ENCODE results near the gene ACRBP.

The ACRBP gene

GRCh38 chr12:6647083-6647604 is at the start of gene ACRBP:
Gene ACRBP, minus strand, starts transcription at chr12:6647432. Its CDS starts 66 bp downstream, at chr12:6647366.
- no peak for DNase-seq (ENCODE audit: insufficient read length, low spot score)

DNA sequence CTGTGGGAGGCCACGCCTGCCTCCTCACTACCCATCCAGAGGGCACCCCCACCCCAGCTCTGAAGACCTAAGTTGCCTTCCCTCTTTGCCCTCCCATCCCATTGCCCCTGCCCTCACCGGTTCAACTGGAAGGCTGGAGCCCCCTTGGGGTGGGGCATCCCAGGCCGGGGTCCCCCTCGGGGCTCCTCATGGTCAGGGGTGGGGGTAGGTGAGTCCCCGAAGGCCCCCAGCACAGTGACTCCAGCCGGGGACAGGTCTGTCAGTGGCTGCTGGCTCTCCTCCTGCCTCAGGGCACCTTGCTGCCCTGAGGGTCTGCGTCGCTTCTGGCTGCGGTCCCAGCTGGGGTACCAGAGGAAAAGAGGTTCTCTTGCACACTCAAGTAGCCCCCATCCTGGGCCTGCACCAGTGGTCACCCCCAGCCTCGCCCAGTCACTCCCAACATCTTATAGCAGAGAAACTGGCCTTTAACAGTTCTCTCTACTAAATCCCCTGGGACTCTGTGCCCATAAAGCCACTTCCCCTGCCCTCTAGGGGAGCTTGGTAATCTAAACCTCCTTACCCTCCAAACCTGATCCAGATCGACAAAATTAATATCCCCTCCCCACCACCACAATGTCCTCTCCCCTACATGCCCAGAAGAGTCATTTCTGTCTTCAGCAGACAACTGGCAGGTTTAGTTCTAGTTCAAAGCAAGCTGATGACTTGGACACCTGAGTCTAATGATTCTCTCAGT is 48.2 kb upstream of the ACRBP start:
- FAIRE-seq, result no peak

More at GRCh38 chr12:6647083-6647604, at the start of gene ACRBP:
- no peak for FAIRE-seq

GRCh38 chr12:6694701-6695100 is 47.5 kb upstream of the ACRBP start:
- FAIRE-seq, result peak; percentile 82
- no peak for DNase-seq (ENCODE audit: insufficient read length, low spot score)

More for the DNA sequence above, 48.2 kb upstream of the ACRBP start:
- DNase-seq (ENCODE audit: insufficient read length, low spot score), result no peak

- no peak for DNase-seq (ENCODE audit: insufficient read length, low spot score)
- no peak for FAIRE-seq
These were observed 46.7 kb upstream of the ACRBP start for GRCh38 chr12:6693832-6694355.

DNA sequence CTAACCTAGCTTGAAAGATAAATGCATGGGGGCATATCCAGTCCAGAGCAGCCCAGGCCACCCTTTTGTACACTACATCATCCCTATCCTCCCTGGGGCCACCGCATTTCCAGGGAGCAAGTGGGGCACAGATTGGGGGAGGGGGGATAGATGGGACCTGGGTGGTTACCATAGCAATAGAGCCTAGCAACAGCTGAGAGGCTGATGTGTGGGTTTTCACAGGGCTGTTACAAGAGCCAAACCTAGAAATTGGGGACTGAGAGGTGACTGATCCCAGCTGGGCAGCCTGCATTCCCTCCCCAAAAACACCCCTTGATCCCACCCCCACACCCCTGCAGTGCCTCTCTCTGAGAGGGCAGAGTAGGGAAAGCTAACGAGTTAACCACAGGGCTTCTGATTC is 45.7 kb upstream of the ACRBP start:
- DNase-seq (ENCODE audit: insufficient read length, low spot score) (no peak), FAIRE-seq (no peak)

DNA sequence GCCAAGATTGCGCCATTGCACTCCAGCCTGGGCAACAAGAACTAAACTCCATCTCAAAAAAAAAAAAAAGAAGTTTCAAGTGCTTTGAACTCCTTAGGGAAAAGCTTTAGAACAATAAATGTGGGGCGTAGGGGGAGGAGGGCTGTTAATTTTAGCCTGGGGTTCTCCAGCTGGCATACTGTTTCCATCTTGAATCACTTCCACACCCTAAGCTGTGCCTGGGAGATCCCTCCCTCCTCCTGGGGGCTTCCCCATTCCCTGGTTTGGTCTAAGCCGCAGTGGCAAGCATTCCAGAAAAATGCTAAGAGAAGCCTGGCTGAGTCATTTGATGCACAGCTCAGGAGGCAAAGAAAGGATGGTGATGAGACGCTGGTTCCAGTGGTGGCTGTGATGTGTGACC is 44.2 kb upstream of the ACRBP start:
- DNase-seq (ENCODE audit: insufficient read length, low spot score) (no peak), FAIRE-seq (no peak)

DNA sequence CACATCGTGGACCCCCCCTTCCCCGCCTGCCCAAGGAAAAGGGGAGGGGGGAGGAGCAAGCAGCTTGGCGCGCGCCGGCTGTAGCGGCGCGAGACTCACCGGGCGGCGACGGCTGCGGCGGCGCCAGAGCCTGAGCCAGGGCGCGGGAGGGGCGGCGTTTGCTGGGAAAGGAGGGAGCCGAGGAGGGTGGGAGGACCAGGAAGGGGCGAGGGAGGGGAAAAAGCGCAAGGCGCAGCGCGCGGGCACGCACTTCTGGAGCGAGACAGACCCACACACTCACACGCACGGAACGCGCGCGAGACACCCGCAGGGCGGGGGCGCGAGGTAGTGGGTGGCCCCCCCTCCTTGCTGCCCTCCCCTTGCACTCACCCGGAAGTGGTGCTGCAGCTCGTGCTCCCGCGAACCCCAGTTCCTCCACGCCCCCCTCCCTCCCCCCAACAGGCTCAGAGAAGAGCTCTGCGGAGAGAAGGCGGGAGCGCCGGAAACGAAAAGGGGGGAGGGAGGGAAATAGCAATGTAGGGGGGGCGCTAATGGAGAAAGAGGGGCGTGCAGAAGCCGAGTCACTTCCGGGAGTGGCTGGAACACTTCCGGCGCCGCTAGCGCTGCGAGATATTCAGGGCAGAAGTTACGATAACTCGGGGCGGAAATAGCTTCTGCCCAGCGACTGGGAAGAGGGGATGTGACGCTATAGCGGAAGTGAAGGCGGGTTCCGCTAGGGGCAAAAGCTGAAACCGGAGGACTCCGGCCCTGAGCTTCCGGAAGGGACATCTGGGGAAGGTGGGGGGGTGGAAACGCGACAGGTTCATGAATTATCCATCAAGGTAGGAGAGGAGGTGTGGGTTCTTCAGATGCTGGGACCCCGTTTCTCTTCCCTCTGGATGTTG is 42.0 kb upstream of the ACRBP start, which contains the start of gene ZNF384:
TSS of gene ZNF384 (minus strand) at position 377 of the 884 bp plus-strand sequence. CDS start 9,855 bp downstream, outside the sequence.
- DNase-seq (ENCODE audit: insufficient read length, low spot score) (peak; percentile 100), FAIRE-seq (no peak)

DNA sequence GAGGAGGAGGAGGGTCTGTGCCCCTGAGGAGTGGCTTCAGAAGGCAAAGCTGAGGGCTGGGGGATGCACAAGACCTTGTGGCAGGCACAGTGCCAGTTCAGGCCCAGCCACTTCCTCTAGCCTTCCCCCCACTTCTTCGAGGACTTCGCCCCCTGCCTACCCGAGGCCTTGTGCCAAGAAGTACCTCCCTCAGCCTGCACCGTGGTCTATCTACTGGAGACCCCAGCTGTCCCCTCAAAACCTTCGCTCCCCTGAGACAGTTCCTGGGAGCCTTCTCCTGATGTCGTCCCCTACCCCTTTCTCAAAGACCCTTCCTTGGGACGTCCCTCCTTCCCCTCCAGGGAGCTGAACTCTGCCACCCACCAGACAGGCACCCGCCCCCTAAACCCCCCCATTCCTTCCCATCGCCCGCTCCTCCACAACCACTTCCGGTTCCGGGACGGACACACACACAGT is 41.3 kb upstream of the ACRBP start:
- DNase-seq (ENCODE audit: insufficient read length, low spot score) (peak; percentile 98), FAIRE-seq (peak; percentile 97)

- FAIRE-seq (no peak), DNase-seq (ENCODE audit: insufficient read length, low spot score) (no peak)
These were observed 38.6 kb upstream of the ACRBP start for GRCh38 chr12:6685814-6686213.

DNA sequence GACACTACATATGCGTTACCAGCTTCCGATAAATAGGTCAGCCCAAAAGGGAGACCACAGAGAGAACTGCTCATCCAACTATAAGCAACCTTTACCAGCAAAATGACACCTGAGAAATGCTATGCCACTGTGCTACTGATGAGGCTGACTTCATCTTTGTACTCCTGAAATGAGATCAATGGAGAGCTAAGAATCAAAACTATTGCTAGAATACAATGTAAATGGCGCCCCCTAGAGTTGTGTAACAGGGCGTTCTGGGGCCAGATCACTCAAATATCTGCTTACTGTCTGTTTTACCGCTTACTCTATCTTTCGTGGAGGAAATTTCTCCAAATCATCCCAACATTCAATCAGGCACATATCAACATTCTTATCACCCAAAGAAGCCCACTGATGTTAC is 37.4 kb upstream of the ACRBP start:
- DNase-seq (ENCODE audit: insufficient read length, low spot score), result peak; percentile 40
- no peak for FAIRE-seq

DNA sequence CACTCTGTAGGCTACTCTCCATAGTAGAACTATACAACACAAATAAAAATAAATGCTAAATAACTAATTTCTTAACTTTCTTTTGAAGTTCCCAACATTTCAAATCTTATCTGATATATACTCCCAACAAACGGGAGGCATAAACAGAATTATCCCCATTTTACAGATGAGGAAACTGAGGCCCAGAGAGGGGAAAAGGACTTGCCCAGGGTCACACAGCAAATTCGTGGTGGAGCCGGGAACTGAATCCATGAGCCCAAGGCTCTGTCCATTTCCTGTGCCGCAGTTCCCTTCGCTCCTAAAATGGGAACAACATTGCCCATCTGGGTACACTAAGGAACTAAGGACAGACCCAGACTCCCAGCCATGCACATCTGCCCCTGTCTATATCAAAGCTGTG is 29.7 kb upstream of the ACRBP start:
- DNase-seq (ENCODE audit: insufficient read length, low spot score), result no peak
- no peak for FAIRE-seq

DNA sequence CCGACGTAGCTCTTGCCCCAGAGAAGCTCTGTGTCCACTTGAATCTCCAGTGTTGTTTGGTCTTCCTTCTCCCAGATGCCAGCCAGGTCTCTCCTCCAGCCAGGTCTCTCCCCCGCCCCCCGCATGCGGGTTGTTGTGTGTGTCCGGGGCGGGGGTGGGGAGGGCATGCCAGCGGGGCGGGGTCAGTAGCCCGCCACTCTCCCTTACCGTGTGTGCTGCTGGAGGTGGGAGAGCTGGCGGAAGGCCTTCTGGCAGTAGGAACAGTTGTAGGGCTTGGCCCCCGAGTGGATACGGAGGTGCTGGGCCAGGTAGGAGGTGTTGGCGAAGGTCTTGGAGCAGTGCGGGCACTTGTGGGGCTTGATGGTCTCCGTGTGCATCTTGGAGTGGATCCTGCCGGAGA is 24.9 kb upstream of the ACRBP start:
- FAIRE-seq (no peak), DNase-seq (ENCODE audit: insufficient read length, low spot score) (no peak)

DNA sequence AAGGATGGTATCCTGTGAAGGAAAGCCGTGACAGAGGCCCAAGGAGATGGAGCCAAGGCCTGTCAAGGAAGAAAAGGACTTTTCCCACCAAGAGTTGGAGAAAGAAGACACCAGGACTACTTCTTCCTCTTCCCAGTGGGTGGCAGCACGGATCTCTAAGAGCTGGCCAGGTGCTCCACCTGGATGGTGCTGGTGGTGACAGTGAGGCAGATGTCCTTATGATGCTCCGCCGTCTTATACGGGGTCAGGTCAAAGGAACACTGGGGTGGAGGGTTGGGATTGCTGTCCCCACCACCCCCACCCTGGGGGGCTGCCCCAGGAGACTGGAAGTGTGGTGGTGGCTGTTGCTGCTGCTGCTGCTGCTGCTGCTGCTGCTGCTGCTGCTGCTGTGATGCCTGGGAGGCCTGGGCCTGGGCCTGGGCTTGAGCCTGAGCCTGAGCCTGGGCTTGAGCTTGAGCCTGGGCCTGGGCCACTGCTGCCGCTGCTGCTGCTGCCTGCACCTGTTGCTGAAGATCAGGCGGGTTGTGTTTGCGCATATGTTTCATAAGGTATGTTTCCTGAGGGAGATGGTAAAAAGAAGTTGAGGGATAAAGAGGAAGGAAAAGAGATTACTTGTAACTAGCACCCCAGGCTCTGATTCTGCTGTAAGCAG is 20.5 kb upstream of the ACRBP start:
- DNase-seq (ENCODE audit: insufficient read length, low spot score) (no peak), FAIRE-seq (no peak)

DNA sequence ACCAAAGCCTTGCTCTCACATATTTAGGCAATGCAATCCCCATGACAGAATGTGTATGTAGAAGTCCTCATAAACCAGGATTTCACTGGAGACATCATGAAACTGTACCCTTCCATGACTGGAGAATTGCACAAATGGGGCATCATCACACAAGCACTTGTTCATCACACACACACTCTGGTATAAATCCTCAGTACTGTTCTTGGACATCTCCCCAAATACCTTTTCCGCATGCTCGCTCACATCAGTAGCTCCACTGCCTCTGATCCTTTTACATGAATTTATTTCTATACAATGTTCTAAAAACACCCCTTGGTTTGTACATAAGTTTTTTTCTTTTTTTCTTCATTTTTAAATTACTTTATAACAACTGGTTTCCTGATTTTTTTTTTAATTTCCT is 19.0 kb upstream of the ACRBP start:
- FAIRE-seq (no peak), DNase-seq (ENCODE audit: insufficient read length, low spot score) (no peak)

DNA sequence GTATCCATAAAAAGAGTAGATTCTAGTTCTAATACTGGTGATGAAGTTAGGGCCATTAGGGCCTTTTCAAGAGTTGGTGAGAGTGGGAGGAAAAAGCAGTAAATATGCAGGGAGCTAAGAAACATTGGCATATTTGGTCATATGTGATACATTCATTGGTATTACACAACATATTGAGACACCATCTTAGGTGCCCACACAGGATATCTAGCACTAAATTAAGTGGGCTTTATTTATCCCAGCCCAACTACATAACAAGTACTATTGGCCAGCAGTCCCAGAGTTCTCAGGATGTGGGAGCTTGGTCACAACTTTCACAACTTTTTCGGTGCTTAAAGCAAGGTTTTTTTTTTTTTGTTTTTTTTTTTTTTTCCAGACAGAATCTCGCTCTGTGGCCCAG is 17.7 kb upstream of the ACRBP start:
- FAIRE-seq (no peak), DNase-seq (ENCODE audit: insufficient read length, low spot score) (no peak)

DNA sequence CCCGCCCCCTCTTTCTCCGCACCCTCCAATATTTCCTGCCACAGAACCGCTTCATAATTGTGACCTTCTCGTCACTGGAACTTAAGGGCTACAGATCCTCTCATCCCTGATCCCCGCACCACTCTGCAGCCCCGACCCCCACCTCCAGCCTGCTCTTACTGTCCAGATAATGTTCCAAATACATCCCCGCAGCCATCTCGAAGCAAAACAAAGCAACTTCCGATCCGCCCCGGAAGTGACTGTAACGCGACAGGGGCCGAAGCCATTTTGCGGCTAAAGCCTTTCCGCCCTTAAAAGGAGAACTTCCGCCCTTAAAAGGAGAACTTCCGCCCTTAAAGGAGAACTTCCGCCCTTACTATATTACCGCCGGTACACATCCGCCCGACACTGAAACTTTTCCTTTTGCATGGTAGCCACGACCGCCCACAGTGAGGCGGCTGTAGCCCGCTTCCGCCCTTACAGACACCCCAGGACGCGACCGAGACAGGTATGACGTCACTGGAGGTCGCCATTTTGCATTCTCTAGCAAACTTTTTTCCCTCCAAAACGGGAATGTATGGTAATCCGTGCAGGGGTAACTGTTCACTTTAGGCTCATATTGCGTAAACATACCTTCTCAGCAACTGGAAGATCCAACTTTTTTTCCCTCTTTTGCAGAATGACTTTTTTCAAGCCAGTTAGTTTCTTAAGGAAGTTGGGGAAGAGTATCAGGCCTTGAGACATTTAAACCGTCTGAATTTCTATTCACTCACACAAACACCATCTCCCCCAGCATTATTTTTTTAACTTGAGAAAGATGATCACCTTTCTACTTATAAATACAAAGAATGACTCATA is 15.9 kb upstream of the ACRBP start, which contains the start of gene ING4:
TSS of gene ING4 (minus strand) at position 214 of the 837 bp plus-strand sequence. CDS start at position 196, 18 bp downstream.
- FAIRE-seq (peak; percentile 98), DNase-seq (ENCODE audit: insufficient read length, low spot score) (peak; percentile 100)

DNA sequence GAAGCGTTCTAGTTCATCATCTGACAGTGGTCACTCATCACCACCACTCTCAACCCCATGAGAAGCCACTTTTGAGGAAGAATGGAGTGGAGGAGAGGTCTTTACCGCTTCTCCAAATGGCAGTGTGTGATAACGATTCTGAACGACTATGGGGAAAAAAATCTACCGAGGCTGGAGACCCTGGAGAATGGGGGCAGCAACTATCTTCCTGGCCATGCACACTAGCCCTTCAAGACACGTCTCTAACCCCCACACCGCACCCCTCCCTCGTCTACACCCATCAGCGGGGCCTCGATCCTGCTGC is 15.3 kb upstream of the ACRBP start:
- FAIRE-seq, result no peak
- DNase-seq (ENCODE audit: insufficient read length, low spot score), result peak; percentile 72

DNA sequence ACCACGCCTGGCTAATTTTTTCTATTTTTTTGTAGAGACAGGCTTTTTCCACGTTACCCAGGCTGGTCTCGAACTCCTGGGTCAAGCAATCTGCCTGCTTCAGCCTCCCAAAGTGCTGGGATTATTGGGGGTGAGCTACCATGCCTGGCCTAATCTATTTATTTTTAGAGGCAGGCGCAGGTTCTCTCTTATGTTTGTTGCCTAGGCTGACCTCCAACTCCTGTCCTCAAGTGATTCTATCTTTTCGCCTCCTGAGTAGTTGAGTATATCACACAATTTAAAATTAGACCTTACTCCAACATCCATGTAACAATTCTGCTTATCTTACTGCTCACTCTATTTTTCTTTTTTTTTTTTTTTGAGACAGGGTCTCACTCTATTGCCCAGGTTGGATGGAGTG is 6.8 kb upstream of the ACRBP start:
- FAIRE-seq, result no peak

GRCh38 chr12:6653342-6653741 is 6.1 kb upstream of the ACRBP start:
- DNase-seq (ENCODE audit: insufficient read length, low spot score) (no peak), FAIRE-seq (peak; percentile 16)

More for the DNA sequence above, 6.8 kb upstream of the ACRBP start:
- DNase-seq (ENCODE audit: insufficient read length, low spot score), result no peak

DNA sequence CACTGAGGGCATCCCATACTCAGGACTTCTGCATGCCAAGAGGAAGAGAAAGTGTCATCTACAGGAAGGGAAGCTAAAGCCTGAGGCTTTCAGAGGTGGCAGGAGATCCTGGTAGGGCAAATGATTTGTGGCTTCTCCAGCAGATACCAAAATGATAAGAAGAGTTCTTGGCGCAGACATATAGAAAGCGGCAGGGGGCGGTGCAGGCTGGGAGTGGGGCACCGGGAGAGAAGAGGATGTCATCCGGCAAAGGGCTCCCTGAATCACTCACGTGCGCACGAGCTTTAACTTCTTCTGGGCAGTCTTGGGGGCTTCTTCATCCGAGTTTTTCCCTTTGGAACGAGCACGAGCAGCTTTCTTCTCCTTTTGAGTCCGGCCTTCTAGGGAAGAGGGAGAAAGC is 5.2 kb upstream of the ACRBP start:
- DNase-seq (ENCODE audit: insufficient read length, low spot score) (no peak), FAIRE-seq (no peak)
